ENCODE results near the gene MIER1. TPM values are rescaled to one million over a fixed set of nuclear protein-coding genes. Genes with fewer than 3 reads are reported as not detected.

Gene MIER1
- total RNA-seq, 1 experiment from 2014 or later: 29.2 TPM

DNA sequence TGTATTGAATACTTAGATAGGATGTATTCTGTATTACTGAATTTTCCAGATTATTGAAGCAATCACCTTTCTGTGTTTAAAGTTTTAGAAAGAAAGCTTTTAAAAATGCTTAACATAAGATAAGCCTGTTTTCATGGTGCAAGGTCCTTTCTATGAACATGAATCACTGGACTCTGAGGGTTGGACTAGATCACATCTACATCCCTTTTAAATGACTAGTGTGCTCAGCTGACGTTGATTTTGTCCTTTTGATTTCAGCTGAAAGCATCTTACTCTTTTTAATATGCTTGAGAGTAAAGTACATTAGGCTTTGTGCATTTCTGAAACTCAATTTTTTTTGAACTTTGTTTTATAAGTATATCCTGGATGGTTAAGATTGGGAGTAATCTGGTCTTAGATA is 16.2 kb downstream of the MIER1 start:
- Histone ChIP-seq H2AFZ (ENCODE audit: low read length) (no peak overlapping the region), H3K9me2 (replicated peaks; ENCODE audit: insufficient read depth, low read length) (no peaks in the 10 kb centered on the region), H3K4me1 (ENCODE audit: low read length) (peaks cover 41% of the 10 kb centered on the region), H3K9ac (ENCODE audit: low read length) (no peak overlapping the region), H3K36me3 (ENCODE audit: insufficient read depth, low read length) (peaks cover 23% of the 10 kb centered on the region), H4K20me1 (ENCODE audit: insufficient read depth, low read depth, low read length) (no peaks in the 10 kb centered on the region), H3K9me3 (ENCODE audit: low read length) (no peaks in the 10 kb centered on the region), H3K4me3 (ENCODE audit: low read length) (no peak overlapping the region), H3K27ac (ENCODE audit: low read length) (no peak overlapping the region), H3K79me2 (ENCODE audit: low read length) (peaks cover 96% of the 10 kb centered on the region), H3K4me2 (ENCODE audit: low read depth, low read length, poor library complexity, severe bottlenecking) (no peak overlapping the region), H3K27me3 (ENCODE audit: low read length) (no peaks in the 10 kb centered on the region)
- DNase-seq: no peak

DNA sequence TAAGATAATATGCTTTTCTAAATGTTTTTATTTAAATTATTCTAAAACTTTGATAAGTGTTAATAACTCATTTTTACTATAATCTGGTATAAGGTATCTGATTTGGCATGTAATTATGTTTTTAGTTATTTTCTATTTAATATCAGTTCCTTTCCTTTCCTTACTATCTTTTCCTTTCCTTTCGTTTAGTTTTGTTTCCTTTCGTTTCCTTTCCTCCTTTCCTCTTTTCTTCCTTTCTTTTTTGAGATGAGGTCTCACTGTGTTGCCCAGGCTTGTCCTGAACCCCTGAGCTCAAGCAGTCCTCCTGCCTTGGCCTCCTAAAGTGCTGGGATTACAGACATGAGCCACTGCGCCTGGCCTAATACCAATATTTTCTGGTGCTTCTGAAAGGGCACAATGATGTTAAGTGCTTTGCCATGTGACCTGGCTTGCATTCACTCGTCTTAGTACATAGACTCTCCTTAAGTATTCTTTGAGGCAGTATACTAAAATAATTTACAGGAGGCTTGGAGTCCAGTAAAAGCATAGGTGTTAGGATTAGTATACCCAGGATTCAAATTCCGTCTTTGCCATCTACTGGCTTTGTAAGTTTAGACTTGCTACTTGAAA is 18.7 kb downstream of the MIER1 start:
- H3K9me2 ChIP-seq (replicated peaks; ENCODE audit: insufficient read depth, low read length): no peaks in the 10 kb centered on the region
- no peak overlapping the region for H3K9ac ChIP-seq (ENCODE audit: low read length)
- no peak overlapping the region for H3K4me3 ChIP-seq (ENCODE audit: low read length)
- no peak overlapping the region for H2AFZ ChIP-seq (ENCODE audit: low read length)
- no peaks in the 10 kb centered on the region for H3K27me3 ChIP-seq (ENCODE audit: low read length)
- peaks cover 96% of the 10 kb centered on the region for H3K79me2 ChIP-seq (ENCODE audit: low read length)
- H3K27ac ChIP-seq (ENCODE audit: low read length): no peak overlapping the region
- H3K36me3 ChIP-seq (ENCODE audit: insufficient read depth, low read length): peaks cover 44% of the 10 kb centered on the region
- peaks cover 33% of the 10 kb centered on the region for H3K4me1 ChIP-seq (ENCODE audit: low read length)
- no peaks in the 10 kb centered on the region for H4K20me1 ChIP-seq (ENCODE audit: insufficient read depth, low read depth, low read length)
- DNase-seq: no peak
- no peak overlapping the region for H3K4me2 ChIP-seq (ENCODE audit: low read depth, low read length, poor library complexity, severe bottlenecking)
- no peaks in the 10 kb centered on the region for H3K9me3 ChIP-seq (ENCODE audit: low read length)

DNA sequence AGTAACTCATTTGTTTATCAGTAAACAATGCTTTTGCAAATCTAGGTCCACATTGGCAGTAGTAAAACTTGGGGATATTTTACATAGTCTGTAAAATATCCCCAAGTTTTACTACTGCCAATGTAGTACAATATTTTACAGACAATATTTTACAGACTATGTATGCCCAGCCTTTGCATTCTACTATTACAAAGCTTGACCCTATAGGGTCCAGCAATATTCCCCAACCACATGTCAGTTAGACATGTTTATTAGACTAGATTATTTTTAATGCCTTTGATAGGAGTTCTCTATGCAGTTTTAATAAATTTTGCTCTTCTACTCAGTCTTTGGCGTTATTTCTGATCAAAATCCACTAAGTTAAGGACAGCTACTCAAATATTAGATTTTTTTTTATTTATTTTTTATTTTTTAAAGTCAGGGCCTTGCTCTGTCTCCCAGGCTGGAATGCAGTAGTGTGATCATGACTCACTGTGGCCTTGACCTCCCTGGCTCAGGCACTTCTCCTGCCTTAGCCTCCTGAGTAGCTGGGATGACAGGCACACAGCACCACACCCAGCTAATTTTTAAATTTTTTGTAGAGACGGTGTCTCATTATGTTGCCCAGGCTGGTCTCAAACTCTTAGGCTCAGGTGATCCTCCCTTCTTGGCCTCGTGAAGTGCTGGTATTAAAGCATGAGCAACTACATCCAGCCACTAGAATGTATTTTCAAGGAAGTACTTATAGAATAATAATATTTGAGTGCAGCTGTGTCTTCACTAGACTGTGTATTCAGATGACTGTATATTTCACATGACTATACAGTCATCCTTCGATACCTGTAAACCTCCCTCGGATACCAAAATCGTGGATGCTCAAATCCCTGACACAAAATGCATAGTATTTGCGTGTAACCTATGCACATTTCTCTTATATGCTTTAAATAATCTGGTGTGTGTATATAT is 19.8 kb downstream of the MIER1 start:
- peaks cover 95% of the 10 kb centered on the region for H3K79me2 ChIP-seq (ENCODE audit: low read length)
- H3K4me1 ChIP-seq (ENCODE audit: low read length): peaks cover 24% of the 10 kb centered on the region
- H3K9ac ChIP-seq (ENCODE audit: low read length): no peak overlapping the region
- H3K4me2 ChIP-seq (ENCODE audit: low read depth, low read length, poor library complexity, severe bottlenecking): no peak overlapping the region
- H3K9me2 ChIP-seq (replicated peaks; ENCODE audit: insufficient read depth, low read length): no peaks in the 10 kb centered on the region
- DNase-seq: no peak
- H2AFZ ChIP-seq (ENCODE audit: low read length): no peak overlapping the region
- H3K36me3 ChIP-seq (ENCODE audit: insufficient read depth, low read length): peaks cover 52% of the 10 kb centered on the region
- H3K4me3 ChIP-seq (ENCODE audit: low read length): no peak overlapping the region
- no peaks in the 10 kb centered on the region for H3K9me3 ChIP-seq (ENCODE audit: low read length)
- H3K27me3 ChIP-seq (ENCODE audit: low read length): no peaks in the 10 kb centered on the region
- H3K27ac ChIP-seq (ENCODE audit: low read length): no peak overlapping the region
- H4K20me1 ChIP-seq (ENCODE audit: insufficient read depth, low read depth, low read length): 0 out of 2 replicates have a peak, but pooled peaks cover 1% of the 10 kb centered on the region

DNA sequence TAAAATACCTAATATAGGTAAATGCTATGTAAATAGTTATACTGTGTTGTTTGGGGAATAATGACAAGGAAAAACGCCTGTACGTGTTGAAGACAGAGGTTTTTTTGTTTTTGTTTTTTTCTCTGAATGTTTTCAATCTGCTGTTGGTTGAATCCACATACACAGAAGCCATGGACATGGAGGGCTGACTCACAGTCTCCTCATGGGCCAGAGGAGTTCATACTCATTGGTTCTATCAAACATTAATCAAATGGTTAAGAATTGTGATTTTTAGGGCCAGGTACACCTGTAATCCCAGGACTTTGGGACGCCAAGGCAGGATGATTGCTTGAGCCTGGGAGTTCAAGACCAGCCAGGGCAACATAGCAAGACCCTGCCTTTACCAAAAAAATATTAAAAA is 20.5 kb downstream of the MIER1 start:
- Histone ChIP-seq H3K9me3 (ENCODE audit: low read length) (no peaks in the 10 kb centered on the region), H3K27me3 (ENCODE audit: low read length) (no peaks in the 10 kb centered on the region), H3K9me2 (replicated peaks; ENCODE audit: insufficient read depth, low read length) (no peaks in the 10 kb centered on the region), H3K4me1 (ENCODE audit: low read length) (peaks cover 19% of the 10 kb centered on the region), H3K36me3 (ENCODE audit: insufficient read depth, low read length) (peaks cover 52% of the 10 kb centered on the region), H3K4me3 (ENCODE audit: low read length) (no peak overlapping the region), H3K9ac (ENCODE audit: low read length) (no peak overlapping the region), H2AFZ (ENCODE audit: low read length) (no peak overlapping the region), H4K20me1 (ENCODE audit: insufficient read depth, low read depth, low read length) (0 out of 2 replicates have a peak, but pooled peaks cover 3% of the 10 kb centered on the region), H3K79me2 (ENCODE audit: low read length) (peaks cover 95% of the 10 kb centered on the region), H3K4me2 (ENCODE audit: low read depth, low read length, poor library complexity, severe bottlenecking) (no peak overlapping the region), H3K27ac (ENCODE audit: low read length) (no peak overlapping the region)
- DNase-seq: no peak

DNA sequence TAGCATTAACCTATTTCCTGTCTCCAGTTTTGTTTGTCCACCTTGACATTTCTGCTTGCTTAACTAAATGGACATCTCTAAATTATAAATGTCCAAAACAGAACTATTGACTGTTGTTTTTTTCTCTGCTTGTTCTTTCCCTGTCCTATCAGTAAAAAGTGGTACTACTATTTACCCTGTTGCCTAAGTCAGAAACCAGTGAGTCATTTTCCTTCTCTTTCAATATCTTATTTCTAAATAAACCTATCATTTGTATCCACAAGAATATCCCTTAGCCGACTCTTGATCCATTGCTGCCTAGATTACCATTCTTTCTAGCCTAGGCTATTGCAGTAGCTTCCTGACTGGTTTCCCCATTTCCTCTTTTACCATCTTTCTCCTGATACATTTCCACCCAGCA is 22.5 kb downstream of the MIER1 start:
- Histone ChIP-seq H3K9me3 (ENCODE audit: low read length) (no peaks in the 10 kb centered on the region), H3K27me3 (ENCODE audit: low read length) (no peaks in the 10 kb centered on the region)

DNA sequence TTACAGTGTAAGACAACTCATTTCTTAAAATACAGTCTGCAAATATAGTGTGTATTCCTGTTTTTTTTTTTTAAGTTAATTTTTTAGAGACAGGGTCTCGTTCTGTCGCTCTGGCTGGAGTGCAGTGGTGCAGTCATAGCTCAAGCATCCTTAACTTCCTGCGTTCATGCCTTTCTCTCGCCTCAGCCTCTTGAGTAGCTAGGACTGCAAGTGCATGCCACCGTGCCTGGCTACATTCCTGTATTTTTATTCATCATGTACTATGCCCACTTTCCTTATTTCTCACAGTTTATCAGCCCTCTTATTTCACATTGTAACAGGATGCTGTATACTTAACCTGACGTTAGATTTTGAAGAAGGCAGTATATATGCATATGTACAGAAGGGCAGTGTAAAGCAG is 26.7 kb downstream of the MIER1 start:
- peaks cover 57% of the 10 kb centered on the region; the same call in 1 of the 2 replicates for H3K36me3 ChIP-seq (ENCODE audit: insufficient read depth, low read length)

More for the DNA sequence above, 22.5 kb downstream of the MIER1 start:
- Histone ChIP-seq H3K9me2 (replicated peaks; ENCODE audit: insufficient read depth, low read length) (no peaks in the 10 kb centered on the region), H3K79me2 (ENCODE audit: low read length) (peaks cover 93% of the 10 kb centered on the region), H3K9ac (ENCODE audit: low read length) (no peak overlapping the region), H3K4me3 (ENCODE audit: low read length) (no peak overlapping the region), H2AFZ (ENCODE audit: low read length) (no peak overlapping the region), H3K4me1 (ENCODE audit: low read length) (peaks cover under 1% of the 10 kb centered on the region; the same call in 1 of the 2 replicates), H3K4me2 (ENCODE audit: low read depth, low read length, poor library complexity, severe bottlenecking) (no peak overlapping the region), H3K36me3 (ENCODE audit: insufficient read depth, low read length) (peaks cover 50% of the 10 kb centered on the region; the same call in 1 of the 2 replicates), H3K27ac (ENCODE audit: low read length) (no peak overlapping the region), H4K20me1 (ENCODE audit: insufficient read depth, low read depth, low read length) (0 out of 2 replicates have a peak, but pooled peaks cover 3% of the 10 kb centered on the region)
- DNase-seq: no peak

DNA sequence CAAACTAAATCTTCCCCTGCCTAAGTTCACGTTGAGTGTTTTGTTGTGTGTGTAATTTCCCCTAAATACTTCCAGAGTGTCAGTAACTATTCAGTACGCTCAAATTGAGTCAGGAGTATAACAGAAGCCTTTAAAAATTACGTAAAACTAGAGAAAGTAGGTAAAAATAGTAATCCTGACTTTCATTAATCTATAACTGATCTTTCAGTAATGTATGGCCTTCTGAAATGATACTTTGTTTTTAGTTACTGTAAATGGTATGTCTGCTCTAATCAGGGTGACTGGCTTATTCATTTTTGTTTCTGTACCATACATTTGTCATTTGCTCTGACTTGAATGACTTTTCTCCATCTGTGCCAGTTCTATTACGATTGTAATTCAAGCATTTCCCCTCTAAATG is 29.4 kb downstream of the MIER1 start:
- Histone ChIP-seq H3K9ac (ENCODE audit: low read length) (no peak overlapping the region), H4K20me1 (ENCODE audit: insufficient read depth, low read depth, low read length) (peaks cover 7% of the 10 kb centered on the region; the same call in 1 of the 2 replicates), H3K9me3 (ENCODE audit: low read length) (no peaks in the 10 kb centered on the region), H3K27me3 (ENCODE audit: low read length) (no peaks in the 10 kb centered on the region), H3K27ac (ENCODE audit: low read length) (no peak overlapping the region), H3K9me2 (replicated peaks; ENCODE audit: insufficient read depth, low read length) (no peaks in the 10 kb centered on the region), H3K36me3 (ENCODE audit: insufficient read depth, low read length) (peaks cover 56% of the 10 kb centered on the region), H3K79me2 (ENCODE audit: low read length) (peaks cover 94% of the 10 kb centered on the region), H3K4me1 (ENCODE audit: low read length) (no peaks in the 10 kb centered on the region), H2AFZ (ENCODE audit: low read length) (no peak overlapping the region), H3K4me3 (ENCODE audit: low read length) (no peak overlapping the region), H3K4me2 (ENCODE audit: low read depth, low read length, poor library complexity, severe bottlenecking) (no peak overlapping the region)
- no peak for DNase-seq

More for the DNA sequence above, 26.7 kb downstream of the MIER1 start:
- DNase-seq: no peak
- H3K9me2 ChIP-seq (replicated peaks; ENCODE audit: insufficient read depth, low read length): no peaks in the 10 kb centered on the region
- no peaks in the 10 kb centered on the region for H3K9me3 ChIP-seq (ENCODE audit: low read length)
- no peaks in the 10 kb centered on the region for H3K4me1 ChIP-seq (ENCODE audit: low read length)
- 0 out of 2 replicates have a peak, but pooled peaks cover 3% of the 10 kb centered on the region for H4K20me1 ChIP-seq (ENCODE audit: insufficient read depth, low read depth, low read length)
- H3K4me2 ChIP-seq (ENCODE audit: low read depth, low read length, poor library complexity, severe bottlenecking): no peak overlapping the region
- no peak overlapping the region for H3K4me3 ChIP-seq (ENCODE audit: low read length)
- H2AFZ ChIP-seq (ENCODE audit: low read length): no peak overlapping the region
- no peak overlapping the region for H3K9ac ChIP-seq (ENCODE audit: low read length)
- H3K27me3 ChIP-seq (ENCODE audit: low read length): no peaks in the 10 kb centered on the region
- no peak overlapping the region for H3K27ac ChIP-seq (ENCODE audit: low read length)
- peaks cover 96% of the 10 kb centered on the region for H3K79me2 ChIP-seq (ENCODE audit: low read length)

DNA sequence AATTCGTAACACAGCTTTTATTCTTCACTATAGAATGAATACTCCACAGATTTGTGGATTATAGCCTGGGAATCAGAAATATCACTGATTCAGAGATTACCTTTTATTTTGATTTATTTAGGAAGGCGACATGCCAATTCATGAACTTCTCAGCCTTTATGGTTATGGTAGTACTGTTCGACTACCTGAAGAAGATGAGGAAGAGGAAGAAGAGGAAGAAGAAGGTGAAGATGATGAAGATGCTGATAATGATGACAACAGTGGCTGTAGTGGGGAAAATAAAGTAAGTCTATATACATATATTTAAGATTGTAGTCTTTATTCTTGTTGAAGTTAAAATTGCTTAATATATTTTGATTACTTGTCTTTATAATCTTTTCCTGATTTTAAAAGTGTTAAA is 33.1 kb downstream of the MIER1 start:
- no peak overlapping the region for H3K4me3 ChIP-seq (ENCODE audit: low read length)
- no peak overlapping the region for H3K9ac ChIP-seq (ENCODE audit: low read length)
- no peak overlapping the region for H3K27ac ChIP-seq (ENCODE audit: low read length)
- no peaks in the 10 kb centered on the region for H3K9me2 ChIP-seq (replicated peaks; ENCODE audit: insufficient read depth, low read length)
- H3K79me2 ChIP-seq (ENCODE audit: low read length): peaks cover 88% of the 10 kb centered on the region
- H3K4me2 ChIP-seq (ENCODE audit: low read depth, low read length, poor library complexity, severe bottlenecking): no peak overlapping the region
- peaks cover 4% of the 10 kb centered on the region; the same call in 1 of the 2 replicates for H4K20me1 ChIP-seq (ENCODE audit: insufficient read depth, low read depth, low read length)
- H2AFZ ChIP-seq (ENCODE audit: low read length): no peak overlapping the region
- H3K9me3 ChIP-seq (ENCODE audit: low read length): no peaks in the 10 kb centered on the region
- peaks cover 14% of the 10 kb centered on the region for H3K4me1 ChIP-seq (ENCODE audit: low read length)
- H3K36me3 ChIP-seq (ENCODE audit: insufficient read depth, low read length): peaks cover 77% of the 10 kb centered on the region
- no peaks in the 10 kb centered on the region for H3K27me3 ChIP-seq (ENCODE audit: low read length)
- no peak for DNase-seq
